HG03139 (cell line): ENCODE measurements around the gene SEC61B.

ENCODE experiments used
- ATAC-seq: cut with Tn5 transposase; IDR thresholded peaks from one replicate; pipeline ENCODE4 v1.9.1; 2021; ENCODE audit not compliant: unreplicated experiment

The SEC61B gene

DNA sequence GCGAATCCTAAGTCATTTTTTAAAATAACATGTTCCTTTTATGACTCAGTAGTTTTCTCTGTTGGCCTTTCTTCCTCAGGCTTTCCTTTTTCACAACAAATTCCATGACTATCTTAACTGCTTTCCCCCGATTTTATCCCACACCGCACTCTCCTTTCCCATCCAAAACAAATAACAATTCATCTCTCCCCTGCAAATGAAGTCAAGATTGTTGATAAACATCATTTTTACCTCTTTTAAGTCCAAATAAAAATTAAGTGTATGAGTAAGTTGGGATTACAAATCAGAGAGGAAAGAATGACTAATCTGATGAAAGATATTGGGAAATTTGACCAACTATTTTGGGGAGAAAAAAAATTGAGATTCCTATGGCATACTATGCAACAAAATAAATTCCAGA, 47.3 kb downstream of the SEC61B start:
- no peak for ATAC-seq

DNA sequence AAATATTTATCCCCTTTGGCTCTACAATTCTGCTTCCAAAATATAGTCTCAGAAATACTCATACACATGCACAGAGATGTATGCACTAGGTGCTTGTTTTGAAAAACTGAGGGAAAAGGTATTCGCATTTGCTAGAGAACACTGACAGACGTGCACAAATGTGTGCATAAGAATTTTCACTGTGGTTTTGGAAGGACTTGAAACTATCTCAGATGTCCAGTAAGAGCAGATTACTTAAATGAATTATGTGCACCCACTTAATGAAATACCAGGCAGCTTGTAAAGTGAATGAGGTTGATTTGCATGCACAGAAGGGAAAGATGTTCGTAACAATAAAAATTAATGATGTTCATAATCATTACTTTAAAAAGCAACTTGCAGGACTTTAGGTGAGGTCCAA, 48.4 kb downstream of the SEC61B start:
- ATAC-seq = no peak

DNA sequence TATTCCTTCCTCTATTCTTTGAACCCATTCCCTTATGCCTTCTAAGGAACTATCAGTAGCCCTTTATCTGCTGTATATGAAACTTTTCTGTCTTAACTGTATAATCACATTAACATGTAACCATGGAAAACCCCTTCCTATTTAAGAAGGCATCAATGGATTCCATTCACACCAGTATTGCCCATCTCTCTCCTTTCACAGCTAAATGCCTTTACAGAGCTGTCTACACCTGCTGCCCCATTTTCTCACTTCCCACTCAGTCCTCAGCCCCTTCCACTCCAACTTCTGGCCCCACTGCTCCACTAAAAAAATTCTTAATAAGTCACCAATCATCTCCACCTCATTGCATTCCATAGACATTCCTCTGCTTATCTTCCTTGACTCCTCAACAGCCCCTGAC, 50.8 kb downstream of the SEC61B start:
- no peak for ATAC-seq

DNA sequence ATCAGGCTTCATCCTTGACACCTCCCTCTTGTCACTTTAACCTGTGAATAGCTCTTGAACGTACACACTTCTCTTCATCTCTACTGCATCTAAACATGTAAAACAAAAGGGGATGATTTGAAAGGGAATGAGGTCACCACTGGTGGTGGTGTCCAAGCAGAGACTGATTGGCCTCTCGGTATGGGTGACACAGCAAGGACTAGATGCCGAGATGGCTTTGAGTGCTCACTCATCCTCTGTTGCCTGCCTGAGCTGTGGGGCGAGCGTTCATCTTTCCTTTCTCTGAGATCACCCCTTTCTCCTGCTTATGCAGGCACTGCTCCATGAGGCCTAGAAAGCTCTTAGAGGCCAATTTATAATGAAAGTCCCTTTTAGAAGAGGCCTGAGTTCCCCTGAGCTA, 51.9 kb downstream of the SEC61B start:
- ATAC-seq = no peak

DNA sequence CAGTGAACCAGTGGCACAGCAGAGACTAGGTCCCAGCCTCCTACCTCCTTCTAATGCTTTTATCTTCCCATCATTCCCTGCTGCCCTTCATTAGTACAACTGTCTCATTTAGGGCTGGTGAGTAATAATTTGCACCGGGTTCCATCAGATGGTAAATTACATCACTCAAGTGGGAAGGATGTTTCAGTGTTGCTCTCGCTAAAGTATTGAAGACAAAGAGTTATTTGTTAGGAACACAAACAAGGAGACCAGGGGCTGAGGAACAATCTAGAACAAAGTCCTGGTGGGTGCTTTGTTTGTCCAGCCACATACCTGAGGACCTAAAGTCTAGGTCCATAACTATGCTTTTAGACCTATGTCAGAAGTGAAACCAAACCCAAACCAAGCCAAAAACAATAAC, 52.4 kb downstream of the SEC61B start:
- no peak for ATAC-seq
